Right hindlimb (tissue), 1 donor: ENCODE measurements around the gene MEGF10.

Source experiments
- DNase-seq: peaks from one replicate; pipeline ENCODE4 v3.0.0-alpha.2; 2018

Gene MEGF10

GRCh38 chr5:127331890-127332649 lies 41.5 kb downstream of the MEGF10 start:
- DNase-seq = no peak

- no peak for DNase-seq
Measured at GRCh38 chr5:127333483-127333882, 42.9 kb downstream of the MEGF10 start.

DNA sequence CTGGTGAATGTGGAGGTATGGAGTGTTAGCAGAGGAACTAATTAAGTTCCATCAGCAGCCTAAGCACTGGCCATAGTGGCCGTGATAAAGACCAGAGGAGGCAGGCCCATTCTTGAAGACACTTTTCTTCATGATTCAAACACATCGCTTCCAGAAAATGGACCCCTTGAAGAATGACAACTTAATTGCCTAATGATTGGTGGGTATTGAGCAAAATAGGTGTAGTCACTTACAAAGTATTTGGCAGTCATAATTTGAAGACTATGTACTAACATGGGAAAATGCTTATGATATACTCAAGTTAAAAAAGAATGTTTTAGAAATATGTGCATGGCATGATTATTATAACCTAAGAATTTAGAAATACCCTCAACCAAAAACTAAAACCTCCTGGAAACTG lies 44.8 kb downstream of the MEGF10 start:
- DNase-seq = no peak

- no peak for DNase-seq
Measured at GRCh38 chr5:127337876-127338275, 47.3 kb downstream of the MEGF10 start.

DNA sequence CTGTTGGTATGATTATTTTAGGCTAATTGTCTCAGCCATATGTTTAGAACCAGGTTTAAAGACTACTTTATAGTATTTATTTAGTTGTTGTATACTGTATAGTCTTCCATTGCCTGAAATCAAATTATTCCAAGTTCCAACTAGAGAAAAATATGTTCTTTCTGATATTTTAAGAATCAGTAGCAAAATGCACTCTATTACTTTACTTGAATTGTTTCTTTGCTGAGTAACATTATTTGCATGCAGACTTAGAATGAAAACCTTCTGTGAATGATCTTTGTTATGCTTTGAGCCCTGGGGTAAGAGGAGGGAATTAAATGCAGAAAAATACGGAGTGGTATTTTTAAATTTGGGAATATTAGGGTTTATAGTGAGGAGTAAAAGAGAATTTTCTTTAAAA lies 47.9 kb downstream of the MEGF10 start:
- DNase-seq = no peak

- DNase-seq = no peak
Measured at GRCh38 chr5:127340606-127341005, 50.0 kb downstream of the MEGF10 start.

DNA sequence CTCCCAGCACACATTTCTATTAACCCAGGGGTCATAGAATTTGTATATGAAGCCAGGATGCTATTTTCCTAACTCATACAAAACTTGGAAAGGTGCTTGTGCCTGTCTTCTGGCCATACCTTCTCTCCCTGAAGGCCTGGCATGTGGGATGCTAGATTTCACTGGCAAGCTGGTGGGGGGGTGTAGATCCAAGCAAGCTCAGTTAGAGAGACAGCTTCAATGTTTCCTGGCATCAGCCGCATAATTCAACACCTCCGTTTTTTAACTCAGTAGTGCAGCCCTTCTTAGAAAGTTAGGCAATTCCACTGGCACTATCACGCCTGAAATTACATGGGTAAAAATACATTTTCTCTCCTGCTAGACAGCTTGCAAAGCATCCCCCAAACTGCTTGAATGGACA lies 51.8 kb downstream of the MEGF10 start:
- no peak for DNase-seq

DNA sequence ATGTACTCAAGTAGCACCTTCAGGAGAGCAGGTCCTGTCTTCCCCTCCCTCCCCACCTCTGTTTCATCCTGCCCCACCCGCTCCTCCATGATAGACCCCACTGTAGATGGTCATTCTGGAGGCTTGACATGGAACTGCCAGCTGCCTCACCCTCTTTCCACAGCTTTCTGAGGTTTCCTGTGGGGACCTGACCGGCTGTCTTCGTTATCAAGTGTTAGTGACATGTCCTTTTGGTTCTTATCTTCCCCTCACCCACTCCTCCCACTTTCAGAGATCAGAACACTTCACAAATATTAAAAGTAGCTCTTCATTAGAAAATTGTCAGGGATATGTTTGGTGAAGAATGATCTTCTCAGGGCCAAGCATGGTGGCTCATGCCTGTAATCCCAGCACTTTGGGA lies 52.7 kb downstream of the MEGF10 start:
- DNase-seq = no peak

GRCh38 chr5:127343866-127344265 lies 53.3 kb downstream of the MEGF10 start:
- DNase-seq = no peak

DNA sequence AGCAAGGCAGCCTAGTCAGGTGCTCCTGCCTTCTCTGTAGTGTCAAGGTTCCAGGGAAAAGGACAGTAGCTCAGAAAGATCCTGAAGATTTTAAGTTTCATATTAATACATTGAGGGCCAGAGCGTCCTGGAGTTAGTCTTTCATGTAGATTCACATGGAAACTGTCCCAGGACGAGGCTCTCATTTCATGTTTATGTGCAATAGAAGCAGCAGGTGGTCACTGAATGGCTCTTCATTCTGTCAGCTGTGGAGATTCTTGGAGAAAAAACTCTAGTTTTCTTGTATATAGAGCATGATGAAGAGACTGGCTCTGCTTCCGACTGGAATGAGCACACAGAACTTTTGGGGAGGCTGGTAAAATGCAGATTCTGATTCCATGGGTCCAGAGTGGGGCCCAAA lies 54.3 kb downstream of the MEGF10 start:
- no peak for DNase-seq

DNA sequence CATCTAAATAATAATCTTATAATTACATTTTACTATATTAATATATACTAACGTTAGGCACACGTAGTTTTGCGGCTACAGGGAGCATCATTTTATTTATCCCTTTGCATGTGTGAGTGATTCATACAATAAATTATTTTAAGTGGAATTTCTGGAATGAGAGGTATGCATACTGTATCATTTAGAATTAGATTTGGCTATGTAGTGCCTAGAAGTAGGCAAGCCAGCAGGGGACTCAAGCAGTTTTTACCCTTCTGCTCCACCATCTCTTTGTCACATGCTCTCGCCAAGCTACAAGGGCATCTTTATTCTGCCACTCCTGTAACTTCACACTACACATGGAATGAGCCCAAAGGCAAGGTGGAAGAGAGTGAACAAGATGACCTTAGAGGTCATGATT lies 60.8 kb downstream of the MEGF10 start:
- DNase-seq = no peak

DNA sequence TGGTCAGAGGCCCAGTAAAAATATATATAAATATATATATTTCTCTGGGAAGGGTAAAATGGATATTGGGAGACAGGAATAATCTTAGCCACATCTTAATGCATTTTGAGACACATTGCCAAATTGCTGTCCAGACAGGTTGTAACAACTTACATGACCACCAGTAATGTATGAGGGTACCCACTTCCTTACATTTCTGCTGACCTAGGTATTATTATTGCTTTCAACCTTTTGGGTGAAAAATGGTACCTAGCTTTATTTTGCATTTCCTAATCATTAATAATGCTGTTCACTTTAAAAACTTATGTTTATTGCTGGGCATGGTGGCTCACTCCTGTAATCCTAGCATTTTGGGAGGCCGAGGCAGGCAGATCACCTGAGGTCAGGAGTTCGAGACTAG lies 61.5 kb downstream of the MEGF10 start:
- DNase-seq = no peak

- DNase-seq = peak; percentile 58
Measured at GRCh38 chr5:127353327-127353726, 62.7 kb downstream of the MEGF10 start.

DNA sequence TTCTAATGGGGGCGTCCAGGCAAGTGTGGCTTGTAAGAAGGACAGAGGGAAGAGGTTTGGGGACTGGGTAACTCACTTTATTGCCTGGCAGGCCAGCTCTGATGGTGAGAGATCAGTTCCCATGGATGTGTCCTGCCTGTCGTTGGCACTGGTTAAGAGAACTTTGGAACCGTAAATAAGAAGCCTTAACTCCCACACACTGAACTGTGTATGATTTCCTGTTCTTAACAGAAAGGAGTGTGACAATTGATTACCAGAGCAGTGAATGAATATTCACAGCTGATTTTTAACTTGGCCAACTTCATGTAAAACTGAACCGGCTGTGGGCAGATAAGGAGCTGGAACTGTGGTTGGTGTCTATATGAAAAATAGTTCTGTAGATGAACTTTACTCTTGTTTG lies 63.2 kb downstream of the MEGF10 start:
- peak; percentile 34 for DNase-seq

- peak; percentile 31 for DNase-seq
Measured at GRCh38 chr5:127355337-127355736, 64.7 kb downstream of the MEGF10 start.

DNA sequence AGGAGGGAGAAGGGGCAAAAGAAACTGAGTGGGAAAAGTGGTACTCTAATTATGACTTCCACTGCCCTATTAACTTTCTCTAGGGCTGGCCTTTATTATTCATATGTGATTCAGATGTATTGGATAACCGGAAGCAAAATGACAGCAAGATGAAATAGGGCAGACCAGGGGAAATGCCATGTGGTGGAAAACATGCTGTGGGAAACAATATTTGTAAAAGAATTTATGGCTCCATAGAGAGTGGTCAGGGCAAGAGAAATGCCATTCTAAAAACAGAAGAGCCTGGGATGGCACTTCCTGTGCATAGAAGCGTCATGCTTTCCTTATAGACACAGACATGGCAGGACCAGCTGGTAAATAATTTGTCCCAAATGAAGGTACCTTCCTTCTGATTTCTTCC lies 67.7 kb downstream of the MEGF10 start:
- peak; percentile 44 for DNase-seq

- DNase-seq = no peak
Measured at GRCh38 chr5:127358740-127359139, 68.1 kb downstream of the MEGF10 start.

- DNase-seq = no peak
Measured at GRCh38 chr5:127359502-127359901, 68.9 kb downstream of the MEGF10 start.

GRCh38 chr5:127363403-127363802 lies 72.8 kb downstream of the MEGF10 start:
- no peak for DNase-seq

DNA sequence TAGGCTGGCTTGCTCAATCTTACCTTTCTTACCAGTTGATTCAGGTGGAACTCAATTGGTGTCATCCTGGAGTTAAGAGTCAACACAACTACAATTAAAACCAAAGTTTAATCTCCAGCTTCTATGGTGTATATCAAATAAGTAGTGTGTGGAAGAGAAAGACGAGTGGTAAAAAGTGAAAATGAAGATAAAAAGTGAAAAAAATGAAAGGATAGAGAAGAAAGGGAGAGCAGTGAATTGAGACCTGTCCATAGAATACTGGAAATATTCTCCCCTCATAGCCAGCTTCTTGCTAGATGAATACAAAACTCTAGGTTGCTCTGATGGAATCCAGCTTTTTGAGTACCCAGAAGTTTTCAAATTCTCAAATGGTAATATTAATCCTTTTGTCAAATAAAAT lies 76.4 kb downstream of the MEGF10 start:
- DNase-seq = no peak

DNA sequence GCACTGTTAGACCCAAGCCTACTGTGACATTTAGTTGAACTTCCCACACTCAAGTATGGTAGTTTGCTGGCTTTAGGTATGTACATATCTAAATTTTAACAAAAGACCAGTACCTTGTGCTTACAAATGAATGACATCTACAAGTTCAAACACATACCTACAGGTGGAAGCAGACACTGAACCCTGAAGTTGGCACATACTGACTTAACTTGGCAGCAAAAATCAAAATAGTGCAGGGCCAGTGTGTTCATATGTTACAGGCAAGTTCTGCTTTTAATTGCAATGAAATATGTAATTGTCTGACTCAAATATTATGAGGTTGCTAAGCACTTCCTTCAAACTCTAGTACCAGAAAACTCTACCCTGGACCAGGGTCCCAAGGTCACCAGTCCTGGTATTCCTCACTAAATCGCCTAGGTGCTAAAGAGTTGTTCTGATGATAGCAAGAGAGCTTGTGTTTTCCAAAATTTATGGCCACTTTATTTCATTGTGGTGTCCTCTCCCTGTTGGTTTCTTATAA lies 77.4 kb downstream of the MEGF10 start:
- no peak for DNase-seq

- peak; percentile 85 for DNase-seq
Measured at GRCh38 chr5:127369796-127370195, 79.2 kb downstream of the MEGF10 start.

DNA sequence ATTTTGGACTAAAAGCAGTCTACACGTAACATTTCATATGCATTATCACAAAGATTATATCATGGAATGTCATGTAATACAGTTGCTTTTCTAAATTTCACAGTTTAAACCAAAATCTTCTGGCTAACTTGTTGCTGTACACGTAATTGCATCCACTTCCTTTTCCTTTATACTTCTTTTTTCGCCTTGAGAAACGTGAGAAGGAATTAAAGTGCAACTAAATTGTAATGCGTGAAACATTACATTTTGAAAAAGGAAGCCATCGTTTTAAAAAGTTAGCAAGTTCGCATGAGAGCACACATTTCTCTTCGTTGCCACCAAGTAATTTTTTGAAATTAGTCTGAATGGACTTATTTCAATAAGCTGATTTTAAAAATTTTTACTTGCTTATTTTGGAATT lies 80.0 kb downstream of the MEGF10 start:
- DNase-seq = no peak

GRCh38 chr5:127373858-127374491 lies 83.4 kb downstream of the MEGF10 start:
- DNase-seq = no peak

DNA sequence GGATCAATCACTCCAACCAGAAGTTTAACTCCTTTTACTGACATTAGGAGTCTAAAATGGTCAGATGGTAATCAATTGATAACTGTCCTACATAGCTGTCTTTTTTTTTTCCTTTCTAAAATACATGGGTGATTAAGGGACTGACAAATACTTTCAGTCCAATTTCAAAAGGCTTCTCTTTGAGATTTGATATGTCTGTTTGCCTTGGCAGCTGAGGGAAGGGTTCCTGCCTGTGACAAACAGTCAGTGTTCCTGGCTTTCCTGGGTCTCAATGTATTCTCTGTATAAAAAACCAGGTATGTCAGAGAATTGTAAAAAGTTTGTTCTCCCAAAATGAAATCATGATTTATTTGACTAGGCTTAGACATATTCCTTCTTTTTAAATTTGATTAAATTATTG lies 84.5 kb downstream of the MEGF10 start:
- no peak for DNase-seq
